GM23338 (cell line): ENCODE measurements around the gene SEMA4C. TPM values are rescaled to one million over a fixed set of nuclear protein-coding genes. Genes with fewer than 3 reads are reported as not detected.

Source experiments
- ATAC-seq: fragments of 200-7000 bp; cut with Tn5 transposase; 3 replicates; pipeline ENCODE4 v1.9.1; 2020
- DNase-seq: peaks from one replicate; pipeline ENCODE4 v3.0.0-alpha.2; 2015; ENCODE audit warnings: low spot score
- H2AFZ ChIP-seq: fragments of 200-600 bp; sonication (generic); 2 replicates; pipeline ENCODE4 v1.8.0; 2016; ENCODE audit warnings: antibody characterized with exemption, mild to moderate bottlenecking, moderate library complexity
- H3F3A ChIP-seq: fragments of 200-600 bp; sonication (generic); replicated peaks from 2 replicates; pipeline ENCODE4 v1.8.0; 2017; ENCODE audit warnings: antibody characterized with exemption, mixed run types, low read depth
- H3K27ac ChIP-seq: fragments of 200-600 bp; sonication (generic); 2 replicates; pipeline ENCODE4 v1.6.1; 2016; ENCODE audit warnings: low read depth
- H3K27me3 ChIP-seq: fragments of 200-600 bp; sonication (generic); 2 replicates; pipeline ENCODE4 v1.8.0; 2016; ENCODE audit warnings: mild to moderate bottlenecking, mixed run types, moderate library complexity; ENCODE audit not compliant: insufficient read depth
- H3K36me3 ChIP-seq: fragments of 200-600 bp; sonication (generic); 2 replicates; pipeline ENCODE4 v1.8.0; 2016; ENCODE audit warnings: mild to moderate bottlenecking; ENCODE audit not compliant: insufficient read depth
- H3K4me1 ChIP-seq: fragments of 200-600 bp; sonication (generic); 2 replicates; pipeline ENCODE4 v1.8.0; 2016; ENCODE audit warnings: mild to moderate bottlenecking, moderate library complexity; ENCODE audit not compliant: insufficient read depth
- H3K4me2 ChIP-seq: fragments of 200-600 bp; sonication (generic); 2 replicates; pipeline ENCODE4 v1.7.1; 2017; ENCODE audit warnings: mixed run types
- H3K4me3 ChIP-seq: fragments of 200-600 bp; sonication (generic); 2 replicates; pipeline ENCODE4 v1.6.1; 2016; ENCODE audit warnings: mixed run types
- H3K79me2 ChIP-seq: fragments of 200-600 bp; sonication (generic); replicated peaks from 2 replicates; pipeline ENCODE4 v1.8.0; 2017; ENCODE audit warnings: mild to moderate bottlenecking; ENCODE audit not compliant: insufficient read depth
- H3K9me2 ChIP-seq: fragments of 200-600 bp; sonication (generic); 2 replicates; pipeline ENCODE4 v1.8.0; 2017; ENCODE audit not compliant: insufficient read depth
- H4K20me1 ChIP-seq: fragments of 200-600 bp; sonication (generic); replicated peaks from 2 replicates; pipeline ENCODE4 v1.8.0; 2017; ENCODE audit warnings: mild to moderate bottlenecking; ENCODE audit not compliant: insufficient read depth
- H3K27ac Mint-ChIP-seq: 2 replicates; pipeline ENCODE4 v1.8.0; 2020; ENCODE audit warnings: inconsistent platforms, mild to moderate bottlenecking, moderate library complexity, mixed read lengths
- H3K27me3 Mint-ChIP-seq: 3 replicates; pipeline ENCODE4 v1.8.0; 2022; ENCODE audit warnings: low read depth, mild to moderate bottlenecking, moderate library complexity, mixed read lengths, inconsistent platforms; ENCODE audit not compliant: insufficient read depth, poor library complexity
- H3K36me3 Mint-ChIP-seq: 3 replicates; pipeline ENCODE4 v1.8.0; 2021; ENCODE audit warnings: low read depth, mild to moderate bottlenecking, inconsistent platforms, moderate library complexity, mixed read lengths
- H3K4me1 Mint-ChIP-seq: 3 replicates; pipeline ENCODE4 v1.8.0; 2020; ENCODE audit warnings: mild to moderate bottlenecking, inconsistent platforms, mixed read lengths
- H3K4me3 Mint-ChIP-seq: 3 replicates; pipeline ENCODE4 v1.8.0; 2021; ENCODE audit warnings: moderate library complexity, mild to moderate bottlenecking, inconsistent platforms, mixed read lengths
- H3K9me3 Mint-ChIP-seq: 3 replicates; pipeline ENCODE4 v1.8.0; 2020; ENCODE audit warnings: moderate library complexity, mild to moderate bottlenecking, inconsistent platforms, mixed read lengths
- CREB1 ChIP-seq: fragments of 250-450 bp; sonication (Bioruptor Pico); IDR thresholded peaks from 2 replicates; pipeline ENCODE4 v1.5.0; 2020; ENCODE audit warnings: low read depth, mild to moderate bottlenecking, moderate library complexity
- CTCF ChIP-seq, 2 experiments: fragments of 200-600 bp in 1 of 2; sonication (generic) in 1 of 2; conservative IDR thresholded peaks; 2 replicates each; pipeline versions ENCODE4 v1.5.1 to v1.6.1; 2016 to 2017; ENCODE audit warnings: antibody characterized with exemption in 2 of 2, low read depth in 2 of 2, mild to moderate bottlenecking in 2 of 2, moderate library complexity in 1 of 2
- ETS1 ChIP-seq: IDR thresholded peaks from 2 replicates; pipeline ENCODE4 v1.6.1; 2016; ENCODE audit warnings: antibody characterized with exemption
- EZH2 ChIP-seq: fragments of 200-600 bp; sonication (generic); IDR thresholded peaks from one replicate; pipeline ENCODE4 v1.8.0; 2017; ENCODE audit warnings: antibody characterized with exemption, mild to moderate bottlenecking, low read depth; ENCODE audit not compliant: unreplicated experiment
- JUNB ChIP-seq: IDR thresholded peaks from one replicate; pipeline ENCODE4 v1.6.1; 2016; ENCODE audit warnings: antibody characterized with exemption; ENCODE audit not compliant: unreplicated experiment
- NANOG ChIP-seq: IDR thresholded peaks from 2 replicates; pipeline ENCODE4 v1.6.1; 2016; ENCODE audit warnings: antibody characterized with exemption, borderline replicate concordance
- POLR2AphosphoS5 ChIP-seq: IDR thresholded peaks from 2 replicates; pipeline ENCODE4 v1.6.1; 2016; ENCODE audit warnings: antibody characterized with exemption, low read depth
- REST ChIP-seq: IDR thresholded peaks from one replicate; pipeline ENCODE4 v1.6.1; 2018; ENCODE audit warnings: antibody characterized with exemption; ENCODE audit not compliant: unreplicated experiment
- ZNF114 ChIP-seq: fragments of 250-450 bp; sonication (Bioruptor Pico); IDR thresholded peaks from 2 replicates; pipeline ENCODE4 v1.5.0; 2020; ENCODE audit warnings: mild to moderate bottlenecking, moderate library complexity
- polyA plus RNA-seq: library from polyadenylated mRNA; unstranded; fragments of >200 nt; fragmentation: Nextera tagmentation; extraction: Ambion mirVana; gene quantifications from 2 replicates; pipeline ENCODE4 v1.2.1, GENCODE V29; 2016
- total RNA-seq: library from RNA; depleted of rRNA; stranded (reverse); fragments of >200 nt; shearing (Covaris generic); gene quantifications from 2 replicates; pipeline ENCODE4 v1.2.3, GENCODE V29; 2014

Gene SEMA4C
- total and polyA plus RNA-seq, 2 experiments from 2014 or later, result 16.8 to 80.7 TPM

- Mint-ChIP-seq H3K9me3 (no peaks in the 10 kb centered on the region), H3K4me3 (no peak overlapping the region), H3K27ac (no peak overlapping the region), H3K27me3 (peaks cover 3% of the 10 kb centered on the region), H3K4me1 (peaks cover 13% of the 10 kb centered on the region), H3K36me3 (peaks cover 65% of the 10 kb centered on the region)
- H3F3A ChIP-seq, result no peaks in the 10 kb centered on the region
- no peaks in the 10 kb centered on the region for H3K27me3 ChIP-seq
- DNase-seq, result no peak
- H3K4me3 ChIP-seq, result no peak overlapping the region
- H3K4me1 ChIP-seq, result no peaks in the 10 kb centered on the region; the same call in 1 of the 2 replicates
- H4K20me1 ChIP-seq, result peaks cover 26% of the 10 kb centered on the region; the same call in 1 of the 2 replicates
- no peak for ATAC-seq
- no peak overlapping the region for H3K27ac ChIP-seq
- no peak for TF ChIP-seq CTCF (conservative IDR thresholded peaks at IDR 0.05; ENCODE audit: low read depth in 2 of 2)
- no peak for TF ChIP-seq EZH2
- TF ChIP-seq REST, result no peak
- TF ChIP-seq CREB1 (CRISPR knock-in tag), result no peak
- no peak for TF ChIP-seq POLR2AphosphoS5
- TF ChIP-seq NANOG, result no peak
- TF ChIP-seq JUNB, result no peak
- TF ChIP-seq ZNF114 (CRISPR knock-in tag), result no peak
- no peak for TF ChIP-seq ETS1
- H2AFZ ChIP-seq, result no peak overlapping the region
- H3K36me3 ChIP-seq, result peaks cover 8% of the 10 kb centered on the region; the same call in 1 of the 2 replicates
- H3K79me2 ChIP-seq, result peaks cover 47% of the 10 kb centered on the region
- no peaks in the 10 kb centered on the region for H3K9me2 ChIP-seq
- no peak overlapping the region for H3K4me2 ChIP-seq
Observed at GRCh38 chr2:96825057-96825456, 44.8 kb downstream of the SEMA4C start.
